A673 (cell line): Measurements from ENCODE around the gene ATP9A.

Source experiments
- CTCF ChIP-seq: fragments of 300-800, 200-600 bp; sonication (generic); conservative IDR thresholded peaks from 2 replicates; pipeline ENCODE4 v1.5.1; 2017; ENCODE audit warnings: low read depth, mild to moderate bottlenecking, antibody characterized with exemption, low read length, moderate library complexity, mixed read lengths
- EZH2 ChIP-seq: fragments of 200-600 bp; sonication (generic); IDR thresholded peaks from 2 replicates; pipeline ENCODE4 v1.6.1; 2017; ENCODE audit warnings: borderline replicate concordance, low read depth, mild to moderate bottlenecking, mixed read lengths, antibody characterized with exemption, low read length; ENCODE audit not compliant: poor library complexity, severe bottlenecking

DNA sequence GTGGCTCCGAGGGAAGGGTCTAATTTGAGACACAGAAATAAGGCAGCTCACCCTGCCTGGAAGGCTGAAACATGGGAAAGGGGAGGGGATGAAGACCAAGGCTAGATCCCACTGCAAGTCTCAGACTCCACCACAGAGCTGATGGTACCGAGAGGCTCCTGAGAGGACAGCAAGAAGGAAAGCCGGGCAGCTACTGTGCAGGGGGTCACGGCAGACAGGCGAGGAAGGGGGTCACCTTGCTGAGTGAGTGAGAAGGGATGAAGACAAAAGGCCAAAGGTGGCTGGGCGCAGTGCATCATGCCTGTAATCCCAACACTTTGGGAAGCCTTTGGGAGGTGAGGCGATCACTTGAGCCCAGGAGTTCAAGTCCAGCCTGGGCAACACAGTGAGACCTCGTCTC, 100.7 kb downstream of the ATP9A start:
- TF ChIP-seq CTCF (no peak), EZH2 (no peak)
